Measurements from ENCODE around the gene SLC24A3.

- TF ChIP-seq EZH2 (IDR thresholded peaks at IDR 0.05; ENCODE audit: insufficient read depth, poor library complexity, severe bottlenecking) (no peak), EZH2phosphoT487 (IDR thresholded peaks at IDR 0.05; ENCODE audit: insufficient read depth, low read depth) (no peak)
Observed at GRCh38 chr20:19594896-19595295, 382.5 kb downstream of the SLC24A3 start.
